ENCODE measurements around the gene ZDHHC16.
"Not testable (repeated sequence)": the region's sequence is repeated elsewhere in the genome, so short reads cannot be mapped to it uniquely, and the experiment has no call there.

ZDHHC16 gene

GRCh38 chr10:97445722-97446639 lies at the start of gene ZDHHC16, which contains the start of gene EXOSC1:
TSS of gene ZDHHC16 (plus strand) at chr10:97446175. CDS start at chr10:97451676, 5,501 bp downstream.
TSS of gene EXOSC1 (minus strand) at chr10:97446006. CDS start at chr10:97445985, 21 bp downstream.
- H3K36me3 ChIP-seq (ENCODE audit: insufficient read depth, low read length): peaks cover under 1% of the 10 kb centered on the region; the same call in 1 of the 2 replicates
- peaks cover 4% of the 10 kb centered on the region; the same call in 1 of the 2 replicates for H3K4me1 ChIP-seq (ENCODE audit: insufficient read depth, low read length)
- H3K9me3 ChIP-seq (ENCODE audit: control insufficient read depth, insufficient read depth, low read length): no peaks in the 10 kb centered on the region
- H3K9ac ChIP-seq (ENCODE audit: low read depth, low read length): peak within 1 kb of the TSS; percentile 68

DNA sequence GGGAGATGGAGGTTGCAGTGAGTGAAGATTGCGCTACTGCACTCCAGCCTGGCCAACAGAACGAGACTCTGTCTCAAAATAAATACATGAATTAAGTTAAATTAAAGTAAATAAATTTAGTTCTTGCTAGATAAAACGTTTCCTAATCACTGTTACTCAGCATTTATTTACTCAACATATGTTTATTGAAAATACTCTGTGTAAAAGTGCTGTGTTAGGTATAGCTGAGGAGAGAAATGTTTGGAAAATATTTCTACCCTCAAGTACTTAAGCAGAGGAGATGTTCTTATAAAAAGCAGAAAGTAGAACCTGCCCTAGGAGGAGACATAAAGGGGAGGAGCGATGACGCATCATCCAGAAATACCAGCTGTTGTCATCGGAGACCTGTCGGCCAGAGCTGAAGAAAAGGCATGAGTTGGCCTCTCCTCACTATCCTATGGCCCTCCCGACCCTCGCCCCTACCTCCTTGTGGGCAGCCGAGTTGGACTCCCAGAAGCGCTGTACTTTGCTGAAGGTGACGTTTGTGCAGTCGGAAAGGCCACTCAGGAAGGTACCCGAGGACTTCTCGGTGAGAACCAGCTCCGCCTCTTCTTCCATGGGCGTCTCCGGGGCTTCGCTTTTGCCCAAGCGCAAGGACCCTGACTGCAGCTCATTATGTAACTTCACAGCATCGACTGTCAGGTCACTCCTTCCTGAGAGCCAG lies 46.0 kb upstream of the ZDHHC16 start:
- no peaks in the 10 kb centered on the region for H3K4me1 ChIP-seq (ENCODE audit: insufficient read depth, low read length)
- no peaks in the 10 kb centered on the region for H3K36me3 ChIP-seq (ENCODE audit: insufficient read depth, low read length)
- H3K9me3 ChIP-seq (ENCODE audit: control insufficient read depth, insufficient read depth, low read length): no peaks in the 10 kb centered on the region
- H3K9ac ChIP-seq (ENCODE audit: low read depth, low read length): peak overlapping the region; percentile 73; the same call in 1 of the 2 replicates

DNA sequence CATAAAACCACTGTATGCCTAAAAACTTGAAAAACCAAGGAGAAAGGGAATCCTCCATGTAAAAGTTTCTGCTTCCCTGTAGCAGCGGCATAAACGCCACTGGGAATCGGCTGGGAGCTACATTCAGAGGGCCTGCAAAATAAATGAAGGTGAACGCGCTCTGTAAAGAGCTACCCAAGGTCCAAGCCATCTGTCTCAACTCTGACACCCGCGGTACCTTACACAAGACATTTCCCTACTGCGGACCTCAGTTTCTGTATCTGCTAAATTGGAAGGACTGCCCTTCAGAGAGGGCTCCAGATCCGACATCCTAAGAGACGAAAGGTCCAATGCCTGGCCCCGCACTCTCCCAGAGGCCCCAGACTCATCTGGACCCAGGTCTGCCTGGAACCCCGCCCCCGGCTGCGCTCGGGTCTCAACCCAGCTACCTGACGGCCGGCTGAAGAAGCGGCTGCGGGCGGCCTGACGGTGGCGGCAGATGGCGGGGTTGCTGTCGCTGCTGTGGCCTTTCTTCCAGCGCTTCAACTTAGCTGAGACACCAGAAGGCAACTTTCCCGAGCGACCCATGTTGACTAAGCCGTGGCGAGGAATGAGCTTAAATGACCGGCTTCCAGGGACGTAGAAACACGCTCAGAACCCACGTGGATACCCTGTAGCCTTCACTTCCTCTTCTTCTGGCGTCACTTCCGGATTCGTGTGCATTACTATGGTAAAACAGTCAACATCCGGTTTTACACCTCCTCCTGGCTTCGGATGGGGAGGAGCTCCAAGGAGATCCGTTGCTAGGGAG lies 45.1 kb upstream of the ZDHHC16 start, which contains the start of gene RRP12:
Gene RRP12, minus strand, starts transcription at position 676 of the 790 bp plus-strand sequence. Its CDS starts 109 bp downstream, at position 567.
- no peaks in the 10 kb centered on the region for H3K9me3 ChIP-seq (ENCODE audit: control insufficient read depth, insufficient read depth, low read length)
- H3K4me1 ChIP-seq (ENCODE audit: insufficient read depth, low read length): no peaks in the 10 kb centered on the region
- H3K36me3 ChIP-seq (ENCODE audit: insufficient read depth, low read length): no peaks in the 10 kb centered on the region
- peak within 1 kb of the TSS; percentile 73; the same call in 1 of the 2 replicates for H3K9ac ChIP-seq (ENCODE audit: low read depth, low read length)

DNA sequence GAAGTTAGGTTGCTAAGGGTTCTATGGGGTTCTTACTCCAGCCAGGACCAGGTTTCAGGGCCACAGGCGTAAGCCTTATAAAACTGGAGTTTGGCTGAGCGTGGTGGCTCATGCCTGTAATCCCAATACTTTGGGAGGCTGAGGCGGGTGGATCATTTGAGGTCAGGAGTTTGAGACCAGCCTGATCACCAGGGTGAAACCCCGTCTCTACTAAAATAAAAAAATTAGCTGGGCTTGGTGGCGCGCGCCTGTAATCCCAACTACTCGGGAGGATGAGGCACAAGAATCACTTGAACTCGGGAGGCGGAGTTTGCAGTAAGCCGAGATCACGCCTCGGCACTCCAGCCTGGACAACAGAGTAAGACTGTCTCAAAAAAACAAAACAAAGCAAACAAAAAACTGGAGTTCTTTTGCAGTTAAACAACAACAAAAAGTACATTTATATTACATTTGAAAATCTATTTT lies 44.5 kb upstream of the ZDHHC16 start:
- Histone ChIP-seq H3K9me3 (ENCODE audit: control insufficient read depth, insufficient read depth, low read length) (no peaks in the 10 kb centered on the region), H3K9ac (ENCODE audit: low read depth, low read length) (peak overlapping the region; percentile 73; the same call in 1 of the 2 replicates), H3K4me1 (ENCODE audit: insufficient read depth, low read length) (no peaks in the 10 kb centered on the region), H3K36me3 (ENCODE audit: insufficient read depth, low read length) (no peaks in the 10 kb centered on the region)

GRCh38 chr10:97404044-97404443 lies 41.9 kb upstream of the ZDHHC16 start:
- no peaks in the 10 kb centered on the region for H3K36me3 ChIP-seq (ENCODE audit: insufficient read depth, low read length)
- H3K4me1 ChIP-seq (ENCODE audit: insufficient read depth, low read length): no peaks in the 10 kb centered on the region
- H3K9ac ChIP-seq (ENCODE audit: low read depth, low read length): no peak overlapping the region
- H3K9me3 ChIP-seq (ENCODE audit: control insufficient read depth, insufficient read depth, low read length): no peaks in the 10 kb centered on the region

- Histone ChIP-seq H3K9me3 (ENCODE audit: control insufficient read depth, insufficient read depth, low read length) (no peaks in the 10 kb centered on the region), H3K36me3 (ENCODE audit: insufficient read depth, low read length) (no peaks in the 10 kb centered on the region), H3K4me1 (ENCODE audit: insufficient read depth, low read length) (no peaks in the 10 kb centered on the region), H3K9ac (ENCODE audit: low read depth, low read length) (no peak overlapping the region)
These were observed 39.9 kb upstream of the ZDHHC16 start for GRCh38 chr10:97406064-97406463.

GRCh38 chr10:97406483-97406882 lies 39.5 kb upstream of the ZDHHC16 start:
- not testable (repeated sequence) for H3K4me1 ChIP-seq (ENCODE audit: insufficient read depth, low read length); H3K9ac ChIP-seq (ENCODE audit: low read depth, low read length); H3K9me3 ChIP-seq (ENCODE audit: control insufficient read depth, insufficient read depth, low read length); H3K36me3 ChIP-seq (ENCODE audit: insufficient read depth, low read length)

- peak overlapping the region; percentile 51; the same call in 1 of the 2 replicates for H3K9ac ChIP-seq (ENCODE audit: low read depth, low read length)
- no peaks in the 10 kb centered on the region for H3K4me1 ChIP-seq (ENCODE audit: insufficient read depth, low read length)
- no peaks in the 10 kb centered on the region for H3K36me3 ChIP-seq (ENCODE audit: insufficient read depth, low read length)
- H3K9me3 ChIP-seq (ENCODE audit: control insufficient read depth, insufficient read depth, low read length): no peaks in the 10 kb centered on the region
These were observed 38.6 kb upstream of the ZDHHC16 start for GRCh38 chr10:97407211-97407951.

DNA sequence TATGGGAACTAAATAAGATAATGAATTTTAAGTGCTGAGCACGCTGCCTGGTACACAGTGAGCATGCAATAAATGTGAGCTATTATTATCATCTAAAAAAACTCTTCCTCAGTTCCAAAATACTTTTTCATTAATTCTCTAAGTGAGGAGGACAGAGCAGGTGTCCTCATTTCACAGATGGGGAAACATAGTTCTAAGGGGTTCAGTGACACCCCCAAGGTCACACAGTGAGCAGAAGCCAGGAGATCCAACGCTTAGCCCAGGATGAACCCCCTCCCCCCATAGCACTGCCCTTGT lies 38.1 kb upstream of the ZDHHC16 start:
- no peaks in the 10 kb centered on the region for H3K36me3 ChIP-seq (ENCODE audit: insufficient read depth, low read length)

GRCh38 chr10:97408496-97408992 lies 37.4 kb upstream of the ZDHHC16 start:
- H3K4me1 ChIP-seq (ENCODE audit: insufficient read depth, low read length): peaks cover 1% of the 10 kb centered on the region; the same call in 1 of the 2 replicates
- H3K9me3 ChIP-seq (ENCODE audit: control insufficient read depth, insufficient read depth, low read length): no peaks in the 10 kb centered on the region
- no peaks in the 10 kb centered on the region for H3K36me3 ChIP-seq (ENCODE audit: insufficient read depth, low read length)
- H3K9ac ChIP-seq (ENCODE audit: low read depth, low read length): no peak overlapping the region

More for the DNA sequence above, 38.1 kb upstream of the ZDHHC16 start:
- no peaks in the 10 kb centered on the region for H3K4me1 ChIP-seq (ENCODE audit: insufficient read depth, low read length)
- no peak overlapping the region for H3K9ac ChIP-seq (ENCODE audit: low read depth, low read length)
- no peaks in the 10 kb centered on the region for H3K9me3 ChIP-seq (ENCODE audit: control insufficient read depth, insufficient read depth, low read length)

DNA sequence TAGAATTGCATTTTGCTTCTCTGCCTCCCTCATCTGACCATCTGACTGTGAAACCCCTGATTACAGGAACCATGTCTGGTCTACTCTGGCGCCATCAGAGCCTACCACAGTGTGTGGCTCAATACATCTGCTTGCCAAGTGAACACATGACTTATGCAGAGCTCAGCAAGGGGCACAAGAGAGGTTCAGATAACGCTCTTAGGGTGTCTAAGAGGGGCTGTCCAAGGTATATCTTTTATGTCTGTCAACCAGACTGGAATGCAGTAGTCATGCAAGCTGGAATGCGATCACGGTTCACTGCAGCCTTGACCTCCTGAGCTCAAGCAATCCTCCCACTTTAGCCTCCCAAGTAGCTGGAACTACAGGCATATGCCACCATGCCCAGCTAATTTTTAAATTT lies 34.6 kb upstream of the ZDHHC16 start:
- Histone ChIP-seq H3K36me3 (ENCODE audit: insufficient read depth, low read length) (no peaks in the 10 kb centered on the region), H3K4me1 (ENCODE audit: insufficient read depth, low read length) (peaks cover 7% of the 10 kb centered on the region; the same call in 1 of the 2 replicates), H3K9me3 (ENCODE audit: control insufficient read depth, insufficient read depth, low read length) (no peaks in the 10 kb centered on the region), H3K9ac (ENCODE audit: low read depth, low read length) (no peak overlapping the region)

DNA sequence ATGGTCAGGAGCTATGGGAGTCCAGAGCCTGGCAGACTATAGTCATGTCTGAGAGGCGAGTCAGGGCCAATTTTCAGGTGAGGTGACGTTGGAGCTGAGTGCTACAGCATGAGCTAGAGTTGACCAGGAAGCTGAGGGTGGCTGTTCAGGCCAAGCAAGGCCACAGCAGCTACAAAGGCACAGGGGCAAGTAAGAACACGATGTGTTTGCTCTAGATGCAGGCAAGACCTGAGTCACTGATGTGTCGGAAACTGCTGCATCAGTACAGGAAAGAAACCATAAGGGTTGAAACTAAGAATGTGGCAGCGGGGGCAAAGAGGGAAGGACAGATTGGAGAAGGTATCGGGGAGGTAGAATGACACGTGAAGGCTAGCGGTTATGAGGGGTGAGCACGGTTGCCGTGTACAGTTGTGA lies 33.1 kb upstream of the ZDHHC16 start:
- no peaks in the 10 kb centered on the region for H3K9me3 ChIP-seq (ENCODE audit: control insufficient read depth, insufficient read depth, low read length)
- H3K9ac ChIP-seq (ENCODE audit: low read depth, low read length): no peak overlapping the region
- peaks cover 8% of the 10 kb centered on the region; the same call in 1 of the 2 replicates for H3K4me1 ChIP-seq (ENCODE audit: insufficient read depth, low read length)

DNA sequence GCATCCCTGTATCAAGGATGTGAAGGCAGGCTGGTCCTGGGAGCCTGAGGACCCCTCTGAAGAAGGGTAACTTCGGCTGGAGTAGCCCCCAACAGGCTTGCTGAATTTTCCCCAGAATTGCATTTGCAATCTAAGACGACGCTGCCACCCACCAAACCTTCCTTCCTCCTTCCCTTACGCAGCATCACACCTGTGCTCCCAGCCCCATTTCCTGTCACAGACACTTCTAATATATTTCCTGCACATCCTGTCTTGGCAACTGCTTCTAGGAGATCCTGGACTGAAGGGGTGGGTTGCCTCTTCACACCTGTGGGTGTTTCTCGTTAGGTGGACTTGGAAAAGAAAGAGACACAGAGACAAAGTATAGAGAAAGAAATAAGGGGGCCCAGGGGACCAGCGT lies 29.4 kb upstream of the ZDHHC16 start:
- Histone ChIP-seq H3K4me1 (ENCODE audit: insufficient read depth, low read length) (peaks cover 18% of the 10 kb centered on the region; the same call in 1 of the 2 replicates), H3K36me3 (ENCODE audit: insufficient read depth, low read length) (no peaks in the 10 kb centered on the region), H3K9ac (ENCODE audit: low read depth, low read length) (no peak overlapping the region), H3K9me3 (ENCODE audit: control insufficient read depth, insufficient read depth, low read length) (no peaks in the 10 kb centered on the region)

More for the DNA sequence above, 33.1 kb upstream of the ZDHHC16 start:
- H3K36me3 ChIP-seq (ENCODE audit: insufficient read depth, low read length): no peaks in the 10 kb centered on the region

All from ES-I3 (cell line).